RWPE1 (cell line): ENCODE data around the gene ZNF236.

Source experiments
- CTCF ChIA-PET: fragments of 350-600 bp; sonication (Branson Sonifier 250); formaldehyde crosslinking; extraction: SDS; loops from one replicate; lab custom pipeline; 2021; lab: Yijun Ruan, JAX
- POLR2A ChIA-PET: fragments of 400-600 bp; formaldehyde crosslinking; extraction: SDS; loops from one replicate; lab custom pipeline; 2020; ENCODE audit warnings: antibody characterized with exemption; ENCODE audit not compliant: low non-redundant PET; lab: Yijun Ruan, JAX
- DNase-seq: peaks from one replicate; pipeline ENCODE4 v3.0.0; 2012; ENCODE audit warnings: low spot score
- H3K27ac ChIP-seq: fragments of 450-650 bp; 2 replicates; pipeline ENCODE4 v1.5.1; 2017
- TF ChIP-seq, protein P1 (sequence below): fragments of 450-650 bp; conservative IDR thresholded peaks from 2 replicates; pipeline ENCODE4 v1.5.1; 2017; ENCODE audit warnings: low read depth, mild to moderate bottlenecking

Gene ZNF236

DNA sequence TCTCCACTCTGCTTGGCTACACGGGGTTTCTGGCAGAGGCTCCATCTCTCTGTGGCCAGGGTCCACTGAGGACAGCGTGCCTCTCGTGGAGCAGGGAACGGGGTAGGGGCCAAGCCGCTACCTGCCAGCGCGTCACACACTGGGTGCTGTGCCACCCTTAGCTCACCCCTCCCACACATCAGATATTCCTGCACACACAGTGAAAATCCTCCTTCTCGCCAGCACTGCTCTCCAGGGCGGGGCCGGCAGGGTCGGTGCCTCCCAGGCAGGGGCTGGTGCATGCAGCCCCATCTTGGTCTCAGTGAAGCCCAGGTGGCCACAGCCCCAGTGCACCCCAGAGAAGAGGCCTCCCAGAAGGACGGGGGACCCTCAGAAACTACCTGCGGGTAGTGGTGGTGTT is 185.6 kb downstream of the ZNF236 start:
- TF ChIP-seq, protein P1, sequence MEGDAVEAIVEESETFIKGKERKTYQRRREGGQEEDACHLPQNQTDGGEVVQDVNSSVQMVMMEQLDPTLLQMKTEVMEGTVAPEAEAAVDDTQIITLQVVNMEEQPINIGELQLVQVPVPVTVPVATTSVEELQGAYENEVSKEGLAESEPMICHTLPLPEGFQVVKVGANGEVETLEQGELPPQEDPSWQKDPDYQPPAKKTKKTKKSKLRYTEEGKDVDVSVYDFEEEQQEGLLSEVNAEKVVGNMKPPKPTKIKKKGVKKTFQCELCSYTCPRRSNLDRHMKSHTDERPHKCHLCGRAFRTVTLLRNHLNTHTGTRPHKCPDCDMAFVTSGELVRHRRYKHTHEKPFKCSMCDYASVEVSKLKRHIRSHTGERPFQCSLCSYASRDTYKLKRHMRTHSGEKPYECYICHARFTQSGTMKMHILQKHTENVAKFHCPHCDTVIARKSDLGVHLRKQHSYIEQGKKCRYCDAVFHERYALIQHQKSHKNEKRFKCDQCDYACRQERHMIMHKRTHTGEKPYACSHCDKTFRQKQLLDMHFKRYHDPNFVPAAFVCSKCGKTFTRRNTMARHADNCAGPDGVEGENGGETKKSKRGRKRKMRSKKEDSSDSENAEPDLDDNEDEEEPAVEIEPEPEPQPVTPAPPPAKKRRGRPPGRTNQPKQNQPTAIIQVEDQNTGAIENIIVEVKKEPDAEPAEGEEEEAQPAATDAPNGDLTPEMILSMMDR: no peak
- H3K27ac ChIP-seq: no peak overlapping the region
- POLR2A ChIA-PET: no interaction called here
- no peak for DNase-seq
- CTCF ChIA-PET: no interaction called here

DNA sequence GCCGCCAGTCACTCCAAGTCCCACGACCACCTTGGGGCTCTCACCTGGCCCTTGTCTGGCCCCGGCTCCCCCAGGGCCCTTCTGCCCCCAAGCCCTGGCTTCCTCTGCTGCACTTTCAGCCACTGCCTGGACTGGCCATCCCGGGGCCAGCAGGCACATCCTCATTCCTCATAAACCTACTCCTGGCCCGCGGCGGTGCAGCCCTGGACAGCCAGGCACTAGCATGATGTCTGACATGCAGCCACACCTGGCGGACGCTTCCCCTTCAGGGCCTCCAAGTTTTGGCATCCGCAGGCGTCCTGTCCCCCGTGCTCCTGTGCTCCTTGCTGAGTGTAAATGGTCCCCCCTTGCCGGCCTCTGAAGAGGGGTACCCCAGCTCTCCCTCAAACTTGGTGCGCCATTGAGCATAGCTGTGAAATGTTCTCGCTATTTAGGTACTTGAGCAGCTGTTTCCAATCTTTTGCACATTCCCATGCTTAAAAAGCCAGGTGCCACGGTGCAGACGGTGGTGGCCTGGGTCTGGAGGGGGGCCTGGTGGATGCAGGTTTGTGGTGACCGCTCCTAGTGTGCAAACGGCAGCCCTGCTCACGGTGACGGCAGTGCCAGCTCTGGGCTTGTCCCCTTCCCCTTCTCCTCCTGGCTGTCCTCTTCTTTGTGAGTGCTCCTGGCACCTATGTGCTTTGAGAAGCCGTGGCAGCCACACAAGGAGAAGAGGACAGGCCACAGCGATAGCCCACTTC is 186.4 kb downstream of the ZNF236 start:
- no peak for DNase-seq
- TF ChIP-seq, protein P1: no peak
- ChIA-PET POLR2A (no interaction called here), CTCF (interaction anchor here (1.2 kb wide), 1 partner anchor 8 kb away, joined by 4 read pairs; no protein-coding TSS in a partner anchor)
- H3K27ac ChIP-seq: no peak overlapping the region

DNA sequence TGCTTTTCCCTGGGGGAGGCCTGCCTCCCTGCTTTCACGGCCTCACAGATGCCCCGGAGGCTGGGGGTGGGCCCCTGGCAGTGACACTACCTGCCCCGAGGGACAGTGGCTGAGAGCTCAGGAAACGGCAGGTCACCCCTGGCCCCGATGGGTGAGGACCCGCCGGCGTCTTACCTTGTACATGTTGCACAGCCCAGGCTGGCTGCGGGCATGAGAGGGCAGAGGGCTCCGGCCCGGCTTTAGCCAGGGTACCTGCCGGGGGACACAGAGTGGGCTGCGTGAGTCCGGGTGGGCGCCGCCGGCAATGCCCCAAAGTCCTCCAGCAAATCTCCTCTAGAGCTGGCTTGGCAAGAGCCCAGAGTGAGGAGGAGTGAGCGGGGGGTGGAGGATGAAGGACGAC is 187.3 kb downstream of the ZNF236 start:
- POLR2A ChIA-PET: no interaction called here
- TF ChIP-seq, protein P1: no peak
- DNase-seq: no peak
- no peak overlapping the region for H3K27ac ChIP-seq
- CTCF ChIA-PET: interaction anchor here (0.6 to 1.2 kb wide), 2 partner anchors 9 to 99 kb away, joined by 4 read pairs; no protein-coding TSS in a partner anchor

DNA sequence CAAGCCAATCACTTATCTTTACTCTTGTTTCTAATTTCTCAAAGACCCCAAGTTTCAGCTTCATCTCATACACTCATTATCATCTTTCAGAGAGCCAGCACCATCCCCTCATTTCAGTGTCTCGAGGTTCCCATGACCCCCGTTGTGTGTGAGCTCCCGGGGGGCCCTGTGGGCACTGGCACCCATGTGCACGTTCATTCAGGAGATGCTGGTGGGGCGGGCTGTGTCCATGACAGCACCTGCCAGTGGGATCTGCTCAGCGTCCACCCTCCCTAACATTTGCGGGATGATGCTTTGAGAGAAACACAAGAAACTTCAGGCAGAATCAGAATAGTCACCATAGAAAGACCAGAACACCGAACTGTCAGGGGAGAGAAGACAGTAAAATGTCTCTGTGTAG is 189.8 kb downstream of the ZNF236 start:
- ChIA-PET CTCF (interaction anchor here (0.9 kb wide), 1 partner anchor 93 kb away, joined by 3 read pairs; no protein-coding TSS in a partner anchor), POLR2A (no interaction called here)
- TF ChIP-seq, protein P1: no peak
- DNase-seq: no peak
- H3K27ac ChIP-seq: peak overlapping the region; percentile 43

DNA sequence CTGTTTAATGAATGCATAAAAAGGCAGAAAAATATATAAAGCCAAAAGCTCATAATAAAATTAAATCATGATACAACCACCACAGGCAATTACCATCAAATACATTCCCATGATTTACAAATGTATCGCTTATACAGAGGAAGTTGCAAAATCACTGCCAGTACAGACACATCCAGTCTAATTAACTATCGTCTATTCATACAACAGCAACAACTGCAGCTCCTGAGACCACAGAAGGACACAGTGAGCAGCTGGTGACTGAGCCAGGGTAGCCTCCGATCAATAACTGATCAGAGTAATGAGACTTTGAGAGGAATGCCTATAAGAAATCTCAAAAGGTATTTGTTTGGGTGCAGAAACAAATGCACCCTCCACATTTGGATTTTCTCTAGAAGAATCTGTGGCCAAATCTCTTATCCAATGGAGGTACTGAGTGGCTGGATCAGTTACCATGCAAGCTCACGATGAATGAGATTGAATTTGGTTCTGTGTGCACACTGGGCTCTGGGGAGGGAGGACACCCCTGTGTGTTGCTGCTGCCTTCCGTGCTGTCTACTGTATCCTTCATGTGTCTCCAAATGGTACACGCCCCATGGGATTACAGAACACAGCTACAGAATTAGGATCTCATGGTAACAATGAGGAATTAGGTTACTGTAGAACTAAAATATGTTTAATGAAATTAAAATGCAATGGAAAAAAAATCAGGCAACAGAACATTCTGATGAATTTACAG is 190.6 kb downstream of the ZNF236 start:
- ChIA-PET CTCF (no interaction called here), POLR2A (no interaction called here)
- TF ChIP-seq, protein P1: no peak
- DNase-seq: peak; percentile 4
- H3K27ac ChIP-seq: peak overlapping the region; percentile 43

DNA sequence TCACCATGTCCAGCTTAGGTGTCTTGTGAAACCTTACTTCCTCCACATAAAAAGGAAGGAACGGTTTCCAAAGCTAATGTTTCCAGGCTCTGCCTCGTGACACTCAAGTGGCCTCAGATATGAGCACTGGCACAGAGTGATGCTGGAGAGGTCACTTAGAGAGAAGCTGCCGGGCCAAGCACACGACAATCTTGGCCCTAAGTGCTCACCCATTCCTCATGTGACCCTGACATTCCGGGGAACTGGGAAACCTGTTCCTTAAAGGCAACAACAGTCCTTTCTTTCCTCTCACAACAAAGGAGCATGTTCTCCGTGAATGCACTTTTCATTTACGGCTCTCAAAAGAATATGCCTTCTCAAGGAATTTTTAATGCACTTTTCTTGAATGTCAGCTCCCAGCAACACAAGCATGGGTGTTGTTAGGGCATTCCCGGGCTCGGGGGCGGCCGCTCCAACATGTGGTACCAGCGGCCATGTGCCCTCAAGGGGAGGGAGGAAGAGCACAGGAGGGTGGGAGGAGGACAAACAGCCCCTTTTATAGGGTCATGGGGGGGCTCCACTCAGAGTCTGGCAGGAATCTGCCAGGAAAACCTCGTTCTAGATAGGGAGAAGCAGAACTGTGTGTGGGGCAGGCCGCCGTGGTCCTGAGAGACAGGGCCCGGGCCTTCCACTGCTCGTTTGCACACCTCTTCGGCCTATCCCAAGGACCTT is 191.6 kb downstream of the ZNF236 start:
- POLR2A ChIA-PET: no interaction called here
- CTCF ChIA-PET: interaction anchor here (0.6 kb wide), 3 partner anchors 193 to 866 kb away, joined by 3 read pairs; no protein-coding TSS in a partner anchor
- TF ChIP-seq, protein P1: no peak
- no peak for DNase-seq
- no peak overlapping the region for H3K27ac ChIP-seq
